ENCODE data around the gene MAP7. TPM values are rescaled to one million over a fixed set of nuclear protein-coding genes. Genes with fewer than 3 reads are reported as not detected.
"Not testable (repeated sequence)": the region's sequence is repeated elsewhere in the genome, so short reads cannot be mapped to it uniquely, and the experiment has no call there.

MAP7 gene
- total and polyA plus RNA-seq, 2 donors (not counting 3 experiments of a cell fraction or from before 2014, with no cell fraction given): 0.07 to 0.42 TPM

- Histone ChIP-seq H3K4me1 (ENCODE audit: control insufficient read depth, extremely low read depth, insufficient read depth, low read length) (no peaks in the 10 kb centered on the region), H2AFZ (ENCODE audit: low read depth, low read length) (no peak overlapping the region)
- TF ChIP-seq MYC (IDR thresholded peaks at IDR 0.05; ENCODE audit: low read depth, low read length): no peak
Observed at GRCh38 chr6:136435101-136435500, 115.1 kb downstream of the MAP7 start.

DNA sequence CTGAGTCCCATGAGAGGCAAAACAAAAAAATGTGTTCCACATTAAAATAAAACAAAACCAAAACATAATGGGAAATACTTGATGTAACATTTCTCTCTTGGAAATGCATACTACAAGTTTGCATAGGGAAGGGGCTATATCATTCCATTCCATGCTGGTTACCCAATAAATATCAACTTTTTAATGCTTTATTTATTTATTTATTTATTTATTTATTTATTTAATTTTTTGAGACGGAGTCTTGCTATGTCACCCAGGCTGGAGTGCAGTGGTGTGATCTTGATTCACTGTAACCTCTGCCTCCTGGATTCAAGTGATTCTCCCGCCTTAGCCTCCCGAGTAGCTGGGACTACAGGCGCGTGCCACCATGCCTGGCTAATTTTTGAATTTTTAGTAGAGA is 118.9 kb downstream of the MAP7 start:
- H3K79me2 ChIP-seq (ENCODE audit: control insufficient read depth, insufficient read depth, low read length); H3K27ac ChIP-seq (ENCODE audit: insufficient read depth, low read depth, low read length); FAIRE-seq; H2AFZ ChIP-seq (ENCODE audit: low read depth, low read length); H3K4me2 ChIP-seq (ENCODE audit: insufficient read depth, low read length); BruUV-seq (replicated peaks); intact Hi-C loops (cut with micrococcal nuclease); H3K4me3 ChIP-seq (replicated peaks in 1 of 3; ENCODE audit: insufficient read depth in 1 of 3, low read depth in 1 of 3, low read length in 3 of 3); H3K9me3 ChIP-seq (replicated peaks; ENCODE audit: control insufficient read depth, insufficient read depth, low read length); POLR2A ChIA-PET; H3K4me1 ChIP-seq (ENCODE audit: control insufficient read depth, extremely low read depth, insufficient read depth, low read length); H3K36me3 ChIP-seq (ENCODE audit: control insufficient read depth in 2 of 2, extremely low read depth in 1 of 2, insufficient read depth in 2 of 2, low read length in 2 of 2); H3K9ac ChIP-seq (replicated peaks; ENCODE audit: extremely low read depth, insufficient read depth, low read length); DNase-seq (ENCODE audit: low read depth, low spot score); CTCF ChIA-PET; H3K27me3 ChIP-seq (ENCODE audit: control insufficient read depth in 2 of 2, insufficient read depth in 2 of 2, low read length in 2 of 2); dilution Hi-C loops (cut with MboI; ENCODE audit: extremely low pct_ligation_motif_present, low sequenced_read_pairs); H4K20me1 ChIP-seq (replicated peaks; ENCODE audit: control insufficient read depth, extremely low read depth, insufficient read depth, low read length); H3K9me1 ChIP-seq (replicated peaks; ENCODE audit: control insufficient read depth, extremely low read depth, insufficient read depth, low read length): not testable (repeated sequence)

More at GRCh38 chr6:136435101-136435500, 115.1 kb downstream of the MAP7 start:
- dilution Hi-C loops (cut with MboI; ENCODE audit: extremely low pct_ligation_motif_present, low sequenced_read_pairs): no loop called here
- H3K27ac ChIP-seq (ENCODE audit: insufficient read depth, low read depth, low read length): no peak overlapping the region
- FAIRE-seq (no peak), DNase-seq (ENCODE audit: low read depth, low spot score) (no peak)
- no peak overlapping the region for H3K9ac ChIP-seq (replicated peaks; ENCODE audit: extremely low read depth, insufficient read depth, low read length)
- no peaks in the 10 kb centered on the region for H3K9me1 ChIP-seq (replicated peaks; ENCODE audit: control insufficient read depth, extremely low read depth, insufficient read depth, low read length)
- H4K20me1 ChIP-seq (replicated peaks; ENCODE audit: control insufficient read depth, extremely low read depth, insufficient read depth, low read length): no peaks in the 10 kb centered on the region
- peaks cover 3% of the 10 kb centered on the region in 2 experiments for H3K27me3 ChIP-seq (ENCODE audit: control insufficient read depth in 2 of 2, insufficient read depth in 2 of 2, low read length in 2 of 2)
- POLR2A ChIA-PET: no interaction called here
- H3K36me3 ChIP-seq (ENCODE audit: control insufficient read depth in 2 of 2, extremely low read depth in 1 of 2, insufficient read depth in 2 of 2, low read length in 2 of 2): no peaks in the 10 kb centered on the region
- H3K79me2 ChIP-seq (ENCODE audit: control insufficient read depth, insufficient read depth, low read length): no peaks in the 10 kb centered on the region
- H3K4me3 ChIP-seq (replicated peaks in 1 of 3; ENCODE audit: insufficient read depth in 1 of 3, low read depth in 1 of 3, low read length in 3 of 3): no peak overlapping the region
- CTCF ChIA-PET: interaction anchor here (0.6 kb wide), 1 partner anchor 43 kb away, joined by 3 read pairs; no protein-coding TSS in a partner anchor
- intact Hi-C loops (cut with micrococcal nuclease): no loop called here
- H3K9me3 ChIP-seq (replicated peaks; ENCODE audit: control insufficient read depth, insufficient read depth, low read length): no peaks in the 10 kb centered on the region
- no peak overlapping the region for H3K4me2 ChIP-seq (ENCODE audit: insufficient read depth, low read length)
- BruUV-seq (replicated peaks): no TSS peak
